IPS-NIHi11 (cell line): ENCODE results near the gene PJA1.

ENCODE experiments used
- DNase-seq: peaks from one replicate; pipeline ENCODE4 v3.0.0; 2012; ENCODE audit warnings: mixed read lengths, low spot score

The PJA1 gene

GRCh38 chrX:69172937-69173336 lies 7.7 kb upstream of the PJA1 start:
- DNase-seq = no peak

GRCh38 chrX:69170319-69170718 lies 5.1 kb upstream of the PJA1 start:
- no peak for DNase-seq

- peak; percentile 54 for DNase-seq
Measured at GRCh38 chrX:69163936-69164741, 1.1 kb downstream of the PJA1 start.

DNA sequence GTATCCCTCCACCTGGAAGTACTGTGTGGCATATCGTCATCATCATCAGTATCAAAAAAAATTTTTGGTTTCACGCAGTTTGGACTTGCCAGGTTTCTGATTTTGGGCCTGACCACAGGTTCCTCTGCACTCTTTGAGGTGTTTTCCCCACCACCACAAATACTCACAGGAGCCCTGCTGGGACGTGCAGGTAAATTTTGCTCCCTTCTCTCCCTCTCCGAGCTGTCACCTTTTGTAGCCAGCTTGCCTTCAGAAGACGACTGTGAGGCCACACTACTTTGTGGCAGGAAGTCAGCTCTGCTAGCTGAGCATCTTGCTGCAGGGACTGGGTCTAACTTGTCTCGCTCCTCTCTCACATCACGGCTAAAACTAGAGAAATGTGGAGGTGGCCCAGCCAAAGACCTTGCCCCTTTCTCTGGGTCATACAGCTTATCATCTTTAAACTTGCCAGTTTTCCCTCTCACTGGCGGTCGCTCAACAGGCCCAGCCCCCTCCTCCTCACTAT lies 2.8 kb downstream of the PJA1 start:
- no peak for DNase-seq

GRCh38 chrX:69161786-69162349 lies 3.4 kb downstream of the PJA1 start:
- no peak for DNase-seq

- no peak for DNase-seq
Measured at GRCh38 chrX:69161371-69161770, 3.9 kb downstream of the PJA1 start.

DNA sequence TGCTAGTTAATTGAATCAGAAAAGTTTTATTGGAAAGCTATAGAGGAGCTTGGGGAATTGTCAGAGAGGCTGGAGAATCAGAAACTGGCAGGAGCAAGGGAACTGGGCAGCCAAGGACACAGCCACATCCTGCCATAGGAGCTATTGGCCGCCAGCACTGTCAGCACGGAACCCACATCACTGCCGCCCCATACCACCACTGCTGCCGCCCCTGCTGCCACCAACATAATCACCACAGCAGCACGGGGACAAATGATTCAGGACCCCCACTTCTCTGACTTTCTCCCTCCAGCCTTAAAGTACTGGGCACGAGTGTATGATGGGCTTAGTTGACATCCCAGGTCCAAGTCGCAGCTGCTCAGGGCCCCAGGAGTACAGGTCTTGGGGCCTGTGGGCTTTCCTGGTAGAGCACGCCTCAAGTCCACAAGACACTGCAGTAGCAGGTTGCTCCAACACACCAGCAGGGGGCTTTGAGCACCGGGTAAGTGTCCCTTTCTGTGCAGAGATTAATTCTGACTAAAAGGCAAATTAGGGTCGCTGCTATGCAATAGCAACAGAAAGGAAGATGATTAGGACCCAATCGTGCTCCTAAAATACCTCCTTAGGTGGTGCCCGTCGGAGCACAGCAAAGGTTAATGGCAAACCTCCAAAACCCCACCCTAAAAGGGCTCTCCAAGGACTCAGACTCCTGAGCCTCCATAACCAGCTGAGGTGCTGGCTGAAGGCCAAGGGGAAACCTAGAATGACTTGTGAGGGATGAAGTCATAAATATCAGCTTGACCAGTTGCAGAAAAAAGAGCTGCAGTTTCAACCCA lies 6.9 kb downstream of the PJA1 start:
- DNase-seq = peak; percentile 39

DNA sequence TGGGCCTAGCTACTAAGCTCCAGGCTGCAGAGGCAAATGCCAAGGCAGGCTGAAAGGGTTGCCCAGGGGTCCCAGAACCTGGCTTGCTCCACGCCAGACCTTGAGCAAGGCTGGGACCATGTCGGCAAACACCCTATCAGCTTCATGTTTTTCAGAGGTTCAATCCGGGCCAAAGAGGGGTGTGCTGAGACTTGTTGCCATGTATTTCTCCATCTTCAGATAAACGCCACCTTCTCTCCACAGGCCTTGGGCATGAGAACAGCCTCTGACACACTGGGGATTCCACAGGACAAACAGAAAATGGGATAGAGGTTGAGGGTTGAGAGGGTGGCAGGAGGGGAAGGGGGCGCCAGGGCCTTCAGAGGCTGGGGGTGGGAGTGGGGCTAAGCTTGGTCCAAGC lies 8.6 kb downstream of the PJA1 start:
- DNase-seq = no peak

DNA sequence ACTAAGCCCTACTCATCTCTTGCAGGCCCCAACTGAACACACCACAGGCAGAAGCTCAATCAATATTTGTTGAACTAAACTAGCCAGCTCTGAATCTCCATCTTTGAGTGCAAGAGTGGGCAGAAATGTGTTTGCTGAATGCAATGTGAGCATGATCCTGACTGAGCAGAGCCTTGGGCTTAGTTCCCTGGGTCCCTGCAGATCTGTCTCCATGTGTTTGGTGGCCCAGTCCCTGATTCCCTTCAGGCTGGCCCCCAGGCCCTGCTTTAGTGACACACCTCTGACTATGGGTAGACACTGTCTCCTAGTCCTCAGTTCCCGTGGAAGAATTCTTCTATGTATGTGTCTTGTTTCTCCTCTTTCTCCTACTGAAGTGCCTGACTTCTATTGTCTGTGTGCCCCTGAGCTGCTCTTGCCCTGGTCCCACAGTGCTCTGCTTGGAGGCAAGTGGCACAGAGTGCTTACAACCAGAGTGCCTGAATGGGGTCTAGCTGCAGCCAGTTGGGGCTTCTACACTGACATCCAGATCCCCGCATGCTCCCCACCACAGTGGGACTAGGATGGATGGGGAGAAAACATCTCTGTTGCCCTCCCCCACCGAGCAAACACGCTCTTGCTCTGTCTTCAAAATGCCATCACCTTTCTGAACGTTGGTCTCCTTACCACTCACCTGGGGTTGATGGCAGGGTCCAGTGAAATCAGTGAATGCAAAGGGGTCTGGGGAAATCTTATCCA lies 9.3 kb downstream of the PJA1 start:
- DNase-seq = no peak

- DNase-seq = no peak
Measured at GRCh38 chrX:69154051-69154450, 11.2 kb downstream of the PJA1 start.

GRCh38 chrX:69153060-69153730 lies 12.1 kb downstream of the PJA1 start:
- peak; percentile 62 for DNase-seq

- no peak for DNase-seq
Measured at GRCh38 chrX:69152417-69152841, 12.8 kb downstream of the PJA1 start.

GRCh38 chrX:69151866-69152284 lies 13.4 kb downstream of the PJA1 start:
- no peak for DNase-seq

DNA sequence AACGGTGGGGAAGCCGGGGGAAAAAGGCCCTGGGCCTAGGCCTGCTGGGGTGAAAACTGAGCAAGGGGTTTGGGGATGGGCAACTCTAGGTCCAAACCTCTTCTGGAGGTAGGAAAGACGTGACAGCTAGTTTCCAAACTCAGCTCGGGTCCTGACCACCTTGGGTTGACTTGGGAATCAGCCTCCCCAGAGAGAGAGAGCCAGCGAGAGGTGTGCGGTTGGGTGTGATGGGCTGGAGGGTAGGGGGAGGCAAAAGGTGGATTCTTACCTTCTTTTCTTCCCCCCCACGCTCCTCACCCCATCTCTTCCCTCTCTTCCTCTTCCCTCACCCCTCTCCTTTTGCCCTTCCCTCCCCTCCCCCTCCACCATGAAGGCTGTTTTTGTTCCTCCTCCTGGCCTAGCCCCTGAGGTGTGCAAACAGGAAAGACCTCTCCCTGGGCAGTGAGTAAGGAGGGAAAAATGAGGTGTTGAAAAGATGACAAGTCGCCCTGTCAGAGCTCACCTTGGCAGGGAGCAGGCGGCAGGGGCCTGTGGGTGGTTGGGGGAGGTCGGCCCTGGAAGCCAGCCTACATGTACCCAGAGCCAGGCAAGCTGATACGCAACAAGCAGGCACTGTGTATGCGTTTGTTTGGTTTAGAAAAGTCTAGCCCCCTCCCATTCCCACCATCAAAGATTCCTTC lies 14.8 kb downstream of the PJA1 start:
- DNase-seq = no peak

DNA sequence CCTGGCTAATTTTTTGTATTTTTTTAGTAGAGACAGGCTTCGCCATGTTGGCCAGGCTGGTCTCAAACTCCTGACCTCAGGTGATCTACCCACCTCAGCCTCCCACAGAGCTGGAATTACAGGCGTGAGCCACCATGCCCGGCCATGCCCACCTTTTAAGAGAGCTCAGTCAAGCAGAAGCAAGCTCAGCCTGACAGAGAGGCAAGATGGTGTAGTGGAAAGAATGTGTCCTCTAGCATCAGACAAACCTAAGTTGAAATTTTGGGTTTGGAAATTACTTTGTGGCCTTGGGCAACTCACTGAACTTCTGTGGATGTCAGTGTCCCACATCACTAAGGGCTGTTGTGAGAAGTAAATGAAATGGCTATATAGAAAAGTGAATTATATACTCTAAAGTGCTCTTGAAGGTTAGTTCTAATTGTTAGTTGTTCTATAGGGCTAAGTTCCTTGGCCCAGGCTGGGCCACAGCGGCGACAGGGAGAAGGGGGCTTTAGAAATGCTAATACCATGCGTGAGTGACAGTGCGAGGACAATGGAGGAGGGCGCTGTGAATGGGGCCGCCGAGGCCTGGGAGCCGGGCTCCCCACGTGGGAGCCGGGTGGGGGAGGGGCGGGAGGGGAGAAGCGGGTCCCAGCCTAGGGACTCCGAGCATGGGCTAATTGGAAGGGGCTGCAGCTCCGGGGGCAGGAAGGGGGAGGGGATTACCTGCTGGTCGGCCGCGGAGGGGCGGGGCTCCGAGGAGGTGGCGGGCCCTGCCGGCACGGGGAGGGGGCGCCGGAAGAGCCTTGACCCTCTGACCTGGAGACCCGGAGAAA lies 15.6 kb downstream of the PJA1 start:
- DNase-seq = peak; percentile 49

- no peak for DNase-seq
Measured at GRCh38 chrX:69148946-69149345, 16.3 kb downstream of the PJA1 start.

GRCh38 chrX:69146739-69147138 lies 18.5 kb downstream of the PJA1 start:
- DNase-seq = no peak

DNA sequence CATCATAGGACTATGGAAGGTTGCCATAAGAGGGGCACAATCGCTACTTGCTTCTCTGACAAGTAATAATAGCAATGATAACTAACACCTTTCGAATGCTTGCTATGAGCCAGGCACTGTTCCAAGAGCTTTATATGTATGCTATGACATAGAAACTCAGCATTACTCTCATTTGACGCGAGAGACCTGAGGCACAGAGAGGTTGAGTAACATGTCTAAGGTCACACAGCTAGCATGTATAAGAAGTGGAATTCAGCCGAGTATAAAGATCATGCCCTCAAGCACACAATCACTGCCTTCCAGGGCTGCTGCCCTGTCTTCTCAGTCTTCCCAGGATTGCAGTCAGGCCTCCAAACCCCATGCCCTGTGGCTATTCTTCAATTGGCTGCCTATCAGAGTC lies 19.5 kb downstream of the PJA1 start:
- DNase-seq = no peak

- no peak for DNase-seq
Measured at GRCh38 chrX:69144838-69145680, 20.2 kb downstream of the PJA1 start.
